Naive thymus-derived CD8-positive, alpha-beta T cell (primary cell): ENCODE measurements around the gene ZNF785. TPM values are rescaled to one million over a fixed set of nuclear protein-coding genes. Genes with fewer than 3 reads are reported as not detected.
A peak's percentile ranks its signal among the peaks of the same experiment; 100 is the strongest.
"Not testable (repeated sequence)": the region's sequence is repeated elsewhere in the genome, so short reads cannot be mapped to it uniquely, and the experiment has no call there.

Source experiments
- ATAC-seq, 2 donors: fragments of 150-1000 bp; cut with Tn5 transposase in 1 of 2; sonication (Bioruptor Pico), chemical (Tn5 transposase) in 1 of 2; 1 replicate in 1 of 2; 2 replicates in 1 of 2; pipeline ENCODE4 v1.10.0; 2021; ENCODE audit warnings: mild to moderate bottlenecking in 2 of 2, moderate library complexity in 2 of 2
- POLR2A ChIA-PET: fragments of 350-600 bp; sonication (Branson Sonifier 250); formaldehyde crosslinking; loops from one replicate; lab custom pipeline; 2021; ENCODE audit warnings: antibody characterized with exemption; lab: Charles Lee
- DNase-seq, 10 donors: peaks; one replicate each; pipeline versions ENCODE4 v3.0.0 to v3.0.0-alpha.2; 2020 to 2022
- H3K27ac Mint-ChIP-seq, 10 donors: one replicate each; pipeline ENCODE4 v1.8.0; 2020 to 2022; ENCODE audit warnings: mild to moderate bottlenecking in 10 of 10, mixed read lengths in 10 of 10, moderate library complexity in 4 of 10, inconsistent platforms in 1 of 10
- H3K27me3 Mint-ChIP-seq, 5 donors: one replicate each; pipeline ENCODE4 v1.8.0; 2021 to 2022; ENCODE audit warnings: mixed read lengths in 5 of 5
- H3K36me3 Mint-ChIP-seq, 3 donors: one replicate each; pipeline ENCODE4 v1.8.0; 2020 to 2022; ENCODE audit warnings: mixed read lengths in 3 of 3, mild to moderate bottlenecking in 2 of 3, inconsistent platforms in 1 of 3
- H3K4me1 Mint-ChIP-seq, 4 donors: one replicate each; pipeline ENCODE4 v1.8.0; 2021 to 2022; ENCODE audit warnings: mixed read lengths in 4 of 4
- H3K4me3 Mint-ChIP-seq, 10 donors: one replicate each; pipeline ENCODE4 v1.8.0; 2020 to 2022; ENCODE audit warnings: mild to moderate bottlenecking in 10 of 10, mixed read lengths in 10 of 10, moderate library complexity in 6 of 10, inconsistent platforms in 1 of 10
- H3K9me3 Mint-ChIP-seq, 9 donors: one replicate each; pipeline ENCODE4 v1.8.0; 2020 to 2022; ENCODE audit warnings: mixed read lengths in 9 of 9, mild to moderate bottlenecking in 3 of 9, inconsistent platforms in 1 of 9, moderate library complexity in 1 of 9
- polyA plus RNA-seq, 3 donors: library from polyadenylated mRNA; unstranded; fragments of 300-500 nt; fragmentation: Illumina TruSeq; gene quantifications; one replicate each; pipeline ENCODE4 v1.2.3, GENCODE V29; 2021
- total RNA-seq, 8 experiments: library from RNA in 2 of 8; stranded (reverse) in 2 of 8; gene quantifications; one replicate each; pipeline ENCODE4 v1.2.3 and lab custom pipeline; 2021 to 2026

ZNF785 gene
- total and polyA plus RNA-seq, 5 experiments from 2014 or later, result 1.6 to 23.3 (median 3.5) TPM

DNA sequence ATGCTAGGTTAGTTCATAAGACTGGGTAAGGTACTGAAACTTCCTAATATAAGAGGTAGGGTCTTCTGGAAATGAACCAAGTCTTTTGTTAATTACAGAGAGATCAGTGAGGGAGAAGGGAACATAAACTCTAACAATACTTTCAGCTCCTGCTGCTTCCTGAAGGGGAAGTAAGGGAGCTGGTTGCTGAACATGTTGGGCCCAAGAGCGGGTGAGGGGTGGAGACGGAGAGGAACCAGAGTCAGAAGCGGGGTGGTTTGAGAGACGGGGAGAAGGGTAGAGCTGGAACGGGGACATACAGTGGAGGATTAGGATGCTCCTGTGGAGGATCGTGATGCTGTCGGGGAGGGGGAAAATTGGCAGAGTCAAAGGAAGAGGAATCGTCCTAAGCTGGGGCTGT is 39.4 kb downstream of the ZNF785 start:
- Mint-ChIP-seq H3K4me1 (peaks cover 15 to 23% (median 16%) of the 10 kb centered on the region in 4 donors), H3K9me3 (no peaks in the 10 kb centered on the region), H3K36me3 (no peaks in the 10 kb centered on the region), H3K27ac (peak overlapping the region in 5 of 10 donors; percentile 9 to 87 (median 79)), H3K4me3 (no peak overlapping the region), H3K27me3 (no peaks in the 10 kb centered on the region)
- POLR2A ChIA-PET, result interaction anchor here (0.6 to 1.1 kb wide), 2 partner anchors 15 to 59 kb away, joined by 4 to 5 read pairs; no protein-coding TSS in a partner anchor
- DNase-seq (no peak), ATAC-seq (no peak)

DNA sequence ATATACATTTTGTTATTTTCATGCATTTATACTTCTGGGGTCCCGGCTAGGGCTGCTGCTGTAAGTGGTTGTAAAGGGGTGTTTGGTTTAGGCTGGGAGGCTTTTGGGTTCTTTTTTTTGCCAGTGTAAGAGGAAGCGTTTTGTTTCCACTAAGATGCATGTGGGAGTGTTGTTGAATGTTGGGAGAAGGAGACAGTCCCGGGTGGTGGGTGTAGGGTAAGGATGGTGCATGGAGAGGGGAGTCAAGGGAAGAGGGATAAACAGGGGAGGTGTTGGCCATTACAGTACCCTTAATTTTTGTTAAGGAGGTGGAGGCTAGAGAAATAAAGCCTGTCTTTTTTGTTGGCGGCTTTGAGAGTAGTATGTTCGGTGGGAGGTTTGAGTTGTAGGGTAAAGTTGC is 42.4 kb downstream of the ZNF785 start:
- no peak overlapping the region for H3K27ac Mint-ChIP-seq
- no peaks in the 10 kb centered on the region for H3K27me3 Mint-ChIP-seq
- ATAC-seq (no peak), DNase-seq (no peak)
- POLR2A ChIA-PET, result interaction anchor here (0.6 to 1.0 kb wide), 2 partner anchors 38 to 90 kb away, joined by 4 read pairs; no protein-coding TSS in a partner anchor
- H3K9me3 Mint-ChIP-seq, result no peaks in the 10 kb centered on the region
- H3K4me3 Mint-ChIP-seq, result no peak overlapping the region
- H3K4me1 Mint-ChIP-seq, result peaks cover 6 to 19% (median 13%) of the 10 kb centered on the region in 4 donors
- H3K36me3 Mint-ChIP-seq, result no peaks in the 10 kb centered on the region

DNA sequence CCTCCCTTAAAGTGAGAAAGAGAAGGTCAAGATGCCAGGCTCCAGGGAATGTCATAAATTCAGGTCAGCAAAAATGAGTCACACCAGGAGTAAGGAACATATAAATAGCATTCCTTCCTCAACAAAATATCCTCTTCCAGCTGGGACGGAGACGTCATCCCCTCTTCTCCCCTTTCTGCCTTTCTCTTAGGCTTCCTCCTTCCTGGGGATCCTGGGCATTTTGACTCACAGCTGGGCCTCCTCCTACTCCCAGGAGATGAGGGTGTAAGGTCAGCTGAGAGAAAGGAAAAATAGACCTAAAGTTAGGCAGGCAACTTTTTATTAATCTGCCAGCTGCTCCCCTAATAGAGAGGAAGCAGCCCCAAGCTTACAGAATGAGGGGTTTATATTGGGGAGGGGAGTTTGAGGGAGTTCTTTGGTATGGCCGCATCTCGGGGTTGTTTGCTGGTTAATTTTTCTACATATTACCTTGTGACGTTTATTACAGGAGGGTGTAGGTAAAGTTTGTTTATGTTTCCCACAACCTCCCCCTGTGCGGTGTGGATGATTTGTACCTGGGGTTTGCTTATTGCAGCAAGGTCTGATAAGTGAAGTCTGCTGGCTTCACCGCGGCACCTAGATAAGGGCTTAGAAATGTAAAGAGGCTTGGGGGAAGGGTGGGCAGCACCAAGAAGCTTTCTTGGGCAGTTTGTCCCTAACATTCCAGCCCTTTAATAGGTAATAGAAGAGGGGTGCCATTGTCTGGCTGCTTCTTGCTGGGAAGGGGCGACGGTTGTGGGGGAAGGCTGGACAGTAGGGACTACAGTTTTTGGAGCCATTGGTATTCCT is 43.8 kb downstream of the ZNF785 start:
- Mint-ChIP-seq H3K4me1 (peaks cover 10 to 20% (median 16%) of the 10 kb centered on the region in 4 donors), H3K9me3 (no peaks in the 10 kb centered on the region), H3K27me3 (no peaks in the 10 kb centered on the region), H3K4me3 (no peak overlapping the region), H3K36me3 (peaks cover 0 to 5% (median 0%) of the 10 kb centered on the region in 3 donors), H3K27ac (no peak overlapping the region)
- no peak for DNase-seq
- no peak for ATAC-seq
- POLR2A ChIA-PET, result interaction anchor here (0.6 to 0.9 kb wide), 2 partner anchors 15 to 101 kb away, joined by 3 to 5 read pairs; no protein-coding TSS in a partner anchor

DNA sequence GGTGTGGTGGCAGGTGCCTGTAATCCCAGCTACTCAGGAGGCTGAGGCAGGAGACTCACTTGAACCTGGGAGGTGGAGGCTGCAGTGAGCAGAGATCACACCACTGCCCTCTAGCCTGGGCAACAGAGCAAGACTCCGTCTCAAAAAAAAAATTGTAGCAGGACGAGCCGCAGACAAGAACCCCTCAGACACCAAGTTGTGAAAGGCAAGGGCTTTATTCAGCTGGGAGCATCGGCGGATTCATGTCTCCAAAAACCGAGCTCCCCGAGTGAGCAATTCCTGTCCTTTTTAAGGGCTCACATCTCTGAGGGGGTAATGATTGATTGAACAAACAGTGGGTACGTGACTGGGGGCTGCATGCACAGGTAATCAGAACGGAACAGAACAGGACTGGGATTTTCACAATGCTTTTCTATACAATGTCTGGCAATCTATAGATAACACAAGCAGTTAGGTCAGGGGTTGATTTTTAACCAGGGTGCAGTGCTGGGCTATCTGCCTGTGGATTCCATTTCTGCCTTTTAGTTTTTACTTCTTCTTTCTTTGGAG is 44.5 kb downstream of the ZNF785 start:
- DNase-seq, H3K27me3 Mint-ChIP-seq, H3K27ac Mint-ChIP-seq: not testable (repeated sequence)

DNA sequence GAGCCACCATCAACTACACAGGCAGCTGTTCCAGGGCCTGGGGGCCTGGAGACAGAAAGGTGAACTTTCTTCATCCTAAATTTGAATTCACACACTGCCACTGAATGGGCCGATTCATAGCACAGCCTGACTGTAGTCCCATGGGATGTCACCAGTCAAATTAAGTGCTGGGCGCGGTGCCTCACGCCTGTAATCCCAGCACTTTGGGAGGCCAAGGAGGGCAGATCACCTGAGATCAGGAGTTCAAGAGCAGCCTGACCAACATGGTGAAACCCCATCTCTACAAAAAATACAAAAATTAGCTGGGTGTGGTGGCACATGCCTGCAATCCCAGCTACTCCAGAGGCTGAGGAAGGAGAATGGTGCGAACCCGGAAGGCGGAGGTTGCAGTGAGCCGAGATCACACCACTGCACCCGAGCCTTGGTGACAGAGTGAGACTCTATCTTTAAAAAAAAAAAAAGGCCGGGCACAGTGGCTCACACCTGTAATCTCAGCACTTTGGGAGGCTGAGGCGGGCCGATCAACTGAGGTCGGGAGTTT is 45.4 kb downstream of the ZNF785 start:
- not testable (repeated sequence) for H3K27me3 Mint-ChIP-seq, H3K36me3 Mint-ChIP-seq, H3K27ac Mint-ChIP-seq, DNase-seq, H3K4me3 Mint-ChIP-seq, ATAC-seq, H3K9me3 Mint-ChIP-seq
- peaks cover 7 to 28% (median 22%) of the 10 kb centered on the region in 4 donors for H3K4me1 Mint-ChIP-seq
- POLR2A ChIA-PET, result interaction anchor here (0.6 kb wide), 1 partner anchor 101 kb away, joined by 5 read pairs; no protein-coding TSS in a partner anchor

More for the DNA sequence above, 44.5 kb downstream of the ZNF785 start:
- not testable (repeated sequence) for H3K9me3 Mint-ChIP-seq, ATAC-seq, H3K4me3 Mint-ChIP-seq, H3K36me3 Mint-ChIP-seq
- POLR2A ChIA-PET, result interaction anchor here (0.6 to 0.9 kb wide), 2 partner anchors 16 to 101 kb away, joined by 3 to 5 read pairs; no protein-coding TSS in a partner anchor
- H3K4me1 Mint-ChIP-seq, result peaks cover 7 to 26% (median 18%) of the 10 kb centered on the region in 4 donors

DNA sequence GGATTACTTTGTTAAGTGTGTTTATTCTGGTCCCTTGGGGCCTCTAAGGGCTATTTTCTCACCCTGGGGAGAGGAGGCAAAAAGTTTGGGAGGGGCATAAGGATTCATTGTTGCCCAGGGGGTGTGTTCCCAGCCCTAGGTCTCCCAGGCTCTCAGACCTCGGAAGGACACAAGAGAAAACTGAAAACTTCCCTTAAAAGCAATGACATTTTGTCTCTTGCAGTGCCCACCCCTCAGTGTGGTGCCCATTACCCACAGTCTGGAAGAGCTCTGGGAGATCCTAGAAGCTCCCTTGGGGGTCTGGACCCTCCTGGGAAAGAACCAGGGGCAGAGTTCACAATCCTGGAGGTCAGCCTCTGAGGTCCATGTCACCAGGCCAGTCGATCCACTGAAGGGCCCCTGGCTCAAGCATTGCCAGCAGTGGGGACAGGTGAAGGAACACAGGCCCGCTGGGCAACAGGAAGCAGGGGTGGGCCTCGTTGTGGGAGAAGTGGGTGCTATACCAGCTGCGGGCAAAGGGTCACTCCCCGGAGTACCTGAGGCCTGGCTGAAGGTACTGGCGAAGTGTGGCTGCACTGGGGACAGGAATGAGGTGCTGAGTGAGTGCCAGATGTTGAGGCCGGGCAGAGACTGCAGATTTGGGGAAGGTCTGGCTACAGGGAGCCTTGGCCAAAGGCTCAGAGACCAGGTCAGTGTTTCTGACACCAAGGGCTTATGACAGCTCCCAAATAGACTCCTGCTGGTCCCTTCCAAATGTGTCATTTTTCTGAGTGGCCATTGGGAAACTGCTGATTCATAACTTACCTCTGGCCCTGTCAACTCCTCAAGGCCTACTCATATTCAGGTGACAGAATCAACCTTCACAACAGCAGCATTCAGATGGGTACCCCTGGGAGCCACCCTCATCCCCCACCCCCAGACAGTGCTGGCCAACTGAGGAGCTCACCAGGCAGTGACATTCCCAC is 46.2 kb downstream of the ZNF785 start:
- peaks cover 8 to 32% (median 26%) of the 10 kb centered on the region in 4 donors for H3K4me1 Mint-ChIP-seq
- H3K4me3 Mint-ChIP-seq, result no peak overlapping the region
- no peak for ATAC-seq
- H3K27me3 Mint-ChIP-seq, result no peaks in the 10 kb centered on the region
- no peaks in the 10 kb centered on the region for H3K9me3 Mint-ChIP-seq
- POLR2A ChIA-PET, result interaction anchor here (0.6 kb wide), 2 partner anchors 18 to 100 kb away, joined by 3 to 5 read pairs; no protein-coding TSS in a partner anchor
- H3K36me3 Mint-ChIP-seq, result peaks cover 0 to 5% (median 3%) of the 10 kb centered on the region in 3 donors
- H3K27ac Mint-ChIP-seq, result peak overlapping the region in 1 of 10 donors; percentile 15
- no peak for DNase-seq

DNA sequence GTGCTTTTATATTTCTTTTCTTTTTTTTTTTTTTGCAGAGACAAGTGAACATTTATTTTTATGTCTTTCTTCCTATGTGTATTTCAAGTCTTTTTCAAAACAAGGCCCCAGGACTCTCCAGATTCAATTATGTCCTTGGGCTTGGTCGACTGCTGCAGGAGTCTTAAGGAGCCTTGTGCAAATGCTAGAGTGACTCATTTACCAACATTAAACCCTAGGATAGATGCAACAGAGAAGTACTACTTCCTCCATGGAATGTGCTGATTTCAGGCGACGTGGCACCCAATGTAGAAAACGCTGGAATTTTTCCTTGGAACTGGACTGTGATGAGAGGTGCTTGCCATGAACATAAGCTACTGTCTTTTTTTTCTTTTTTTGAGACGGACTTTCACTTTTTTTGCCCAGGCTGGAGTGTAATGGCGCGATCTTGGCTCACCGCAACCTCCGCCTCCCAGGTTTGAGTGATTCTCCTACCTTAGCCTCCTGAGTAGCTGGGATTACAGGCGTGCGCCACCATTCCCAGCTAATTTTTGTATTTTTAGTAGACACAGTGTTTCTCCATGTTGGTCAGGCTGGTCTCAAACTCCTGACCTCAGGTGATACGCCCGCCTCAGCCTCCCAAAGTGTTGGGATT is 49.0 kb downstream of the ZNF785 start:
- Mint-ChIP-seq H3K4me3 (peak overlapping the region; percentile 90 to 99 (median 95)), H3K27ac (peak overlapping the region; percentile 87 to 100 (median 98)), H3K4me1 (peaks cover 12 to 42% (median 33%) of the 10 kb centered on the region in 4 donors)
- POLR2A ChIA-PET, result interaction anchor here (0.6 to 4.7 kb wide), 16 partner anchors 13 to 160 kb away, joined by 3 to 105 read pairs (median 6); partner anchors contain the start of genes DCTPP1, FBRS, SEPHS2 and SEPTIN1
- H3K27me3 Mint-ChIP-seq, DNase-seq, H3K36me3 Mint-ChIP-seq, H3K9me3 Mint-ChIP-seq, ATAC-seq: not testable (repeated sequence)

DNA sequence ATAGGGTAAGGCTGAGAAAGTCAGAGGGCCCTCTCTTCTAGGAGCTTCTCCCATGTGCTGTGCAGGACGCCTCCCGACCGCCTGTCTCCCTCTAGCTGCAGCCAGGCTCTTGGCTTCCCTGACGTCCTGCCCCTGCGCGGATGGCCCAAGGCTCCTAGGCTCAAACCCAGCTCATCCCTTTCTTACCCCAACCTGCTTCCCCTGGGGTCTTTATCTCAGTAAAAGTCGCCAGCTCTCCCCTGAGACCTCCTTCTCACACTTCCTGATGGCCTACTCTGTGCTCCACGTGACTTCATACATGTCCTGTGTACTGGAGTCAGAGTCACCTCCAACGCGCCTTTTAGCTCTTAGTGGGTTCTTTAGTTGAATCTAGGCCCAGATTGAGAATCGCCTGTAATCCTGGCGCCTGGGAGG is 49.7 kb downstream of the ZNF785 start:
- Mint-ChIP-seq H3K36me3 (peaks cover 0 to 14% (median 3%) of the 10 kb centered on the region in 3 donors), H3K4me3 (peak overlapping the region; percentile 90 to 99 (median 95)), H3K27me3 (no peaks in the 10 kb centered on the region), H3K27ac (peak overlapping the region; percentile 87 to 100 (median 98)), H3K9me3 (no peaks in the 10 kb centered on the region), H3K4me1 (peaks cover 12 to 44% (median 33%) of the 10 kb centered on the region in 4 donors)
- ATAC-seq (peak; percentile 59 to 60), DNase-seq (peak; percentile 40 to 77 (median 48))
- POLR2A ChIA-PET, result interaction anchor here (0.5 to 4.7 kb wide), 30 partner anchors 9 to 436 kb away, joined by 3 to 105 read pairs (median 6); partner anchors contain the start of genes DCTPP1, FBRS, ITGAL and PHKG2

DNA sequence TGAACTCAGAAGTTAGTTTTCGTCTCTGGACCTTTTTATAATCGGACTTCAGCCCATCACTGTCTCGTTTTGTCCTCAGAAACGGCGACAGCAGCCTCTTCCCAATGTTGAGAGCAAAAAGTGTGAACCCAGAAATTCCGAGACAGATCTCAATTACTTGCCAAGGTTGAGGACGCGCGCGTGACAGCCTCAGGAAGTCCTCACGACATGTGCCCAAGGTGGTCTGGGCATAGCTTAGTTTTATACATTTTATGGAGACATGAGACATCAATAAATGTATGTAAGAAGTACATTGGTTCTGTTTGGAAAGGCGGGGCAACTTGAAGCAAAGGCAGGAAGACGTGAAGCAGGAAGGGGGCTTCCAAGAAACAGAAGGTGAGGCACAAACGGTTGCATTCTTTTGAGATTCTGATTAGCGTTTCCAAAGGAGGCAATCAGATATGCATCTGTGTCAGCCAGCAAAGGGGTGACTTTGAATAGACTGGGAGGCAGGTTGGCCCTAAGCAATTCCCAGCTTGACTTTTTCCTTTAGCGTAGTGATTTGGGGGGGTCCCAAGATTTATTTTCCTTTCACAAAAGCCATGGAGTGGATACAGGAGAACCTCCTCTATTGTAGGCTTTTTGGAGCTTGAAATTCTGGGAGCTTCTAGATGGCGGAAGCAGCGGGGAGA is 50.3 kb downstream of the ZNF785 start:
- DNase-seq (peak in 3 of 10 donors; percentile 18 to 47 (median 35)), ATAC-seq (peak; percentile 34 to 43)
- Mint-ChIP-seq H3K27ac (peak overlapping the region; percentile 87 to 100 (median 98)), H3K9me3 (no peaks in the 10 kb centered on the region), H3K4me3 (peak overlapping the region; percentile 90 to 99 (median 95)), H3K4me1 (peaks cover 12 to 45% (median 34%) of the 10 kb centered on the region in 4 donors), H3K27me3 (no peaks in the 10 kb centered on the region), H3K36me3 (peaks cover 0 to 14% (median 3%) of the 10 kb centered on the region in 3 donors)
- POLR2A ChIA-PET, result interaction anchor here (0.5 to 4.7 kb wide), 36 partner anchors 8 to 436 kb away, joined by 3 to 105 read pairs (median 5); partner anchors contain the start of genes DCTPP1, FBRS, ITGAL and PHKG2

DNA sequence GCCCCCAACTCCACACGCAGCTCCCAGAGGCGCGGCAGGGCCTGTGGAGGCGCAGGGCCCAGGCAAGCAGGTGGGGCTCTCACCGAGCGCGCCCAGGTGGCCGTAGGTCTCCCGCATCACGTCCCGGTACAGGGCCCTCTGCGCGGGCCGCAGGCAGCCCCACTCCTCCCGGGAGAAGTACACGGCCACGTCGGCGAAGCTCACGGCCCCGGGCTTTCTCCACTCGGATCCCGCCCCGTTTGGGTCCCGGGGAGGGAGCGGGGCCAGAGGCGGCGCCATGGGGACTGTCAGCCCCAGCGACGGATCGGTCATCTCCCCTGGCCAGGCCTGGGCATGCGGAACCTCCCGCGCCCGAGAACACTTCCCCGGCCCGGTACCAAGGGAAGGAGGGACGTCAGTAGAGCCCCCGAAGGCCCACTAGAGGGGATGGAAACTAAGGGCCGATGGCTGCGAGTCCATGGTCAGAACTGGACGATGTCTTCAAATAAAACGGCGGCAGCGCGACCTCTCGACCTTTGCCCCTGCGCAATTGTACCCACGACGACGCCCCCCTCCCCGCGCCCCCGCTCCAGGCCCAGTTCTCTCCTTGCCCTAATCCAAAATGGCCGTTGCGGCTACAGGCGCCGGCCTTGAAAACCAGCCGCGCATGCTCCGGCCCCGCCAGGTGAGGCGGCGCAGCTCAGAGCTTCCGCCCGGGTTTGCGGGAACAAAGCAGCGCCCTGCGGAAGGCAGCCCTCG is 51.0 kb downstream of the ZNF785 start, which contains the start of gene ZNF747:
Gene ZNF747, minus strand, starts transcription at position 491 of the 738 bp plus-strand sequence. Its CDS starts 179 bp downstream, at position 312.
- POLR2A ChIA-PET, result interaction anchor here (0.6 to 4.7 kb wide), 33 partner anchors 7 to 730 kb away, joined by 3 to 105 read pairs (median 5); partner anchors contain the start of genes DCTPP1, FBRS, ITGAL and PHKG2
- peaks cover 12 to 49% (median 36%) of the 10 kb centered on the region in 4 donors for H3K4me1 Mint-ChIP-seq
- H3K36me3 Mint-ChIP-seq, result peaks cover 0 to 14% (median 3%) of the 10 kb centered on the region in 3 donors
- peak; percentile 82 to 83 for ATAC-seq
- H3K4me3 Mint-ChIP-seq, result peak within 1 kb of the TSS; percentile 90 to 99 (median 95)
- peak; percentile 87 to 95 (median 90) for DNase-seq
- H3K27me3 Mint-ChIP-seq, result no peaks in the 10 kb centered on the region
- no peaks in the 10 kb centered on the region for H3K9me3 Mint-ChIP-seq
- peak within 1 kb of the TSS; percentile 87 to 100 (median 98) for H3K27ac Mint-ChIP-seq
